ENCODE measurements around the gene EGLN1. TPM values are rescaled to one million over a fixed set of nuclear protein-coding genes. Genes with fewer than 3 reads are reported as not detected.

The EGLN1 gene
- total and polyA plus RNA-seq, 8 donors = 19.4 to 54.6 (median 40.5) TPM

GRCh38 chr1:231338270-231339128 is 83.6 kb downstream of the EGLN1 start, which contains the start of gene SPRTN:
Gene SPRTN, plus strand, starts transcription at chr1:231338293. Its CDS starts 91 bp downstream, at chr1:231338384.
- peak; percentile 82 for ATAC-seq
- Histone ChIP-seq H3K9me3 (no peaks in the 10 kb centered on the region), H3K4me1 (peaks cover 29 to 53% of the 10 kb centered on the region in 2 donors)

GRCh38 chr1:231337472-231338269 is 84.4 kb downstream of the EGLN1 start, which contains the start of gene EXOC8:
Gene EXOC8, minus strand, starts transcription at chr1:231337852. Its CDS starts 107 bp downstream, at chr1:231337745.
- no peak for TF ChIP-seq CTCF (IDR thresholded peaks at IDR 0.05)
- Histone ChIP-seq H3K4me1 (peaks cover 37 to 61% of the 10 kb centered on the region in 2 donors), H3K27ac (peak within 1 kb of the TSS; percentile 89 to 97), H3K4me3 (peak within 1 kb of the TSS; percentile 92), H3K36me3 (peaks cover 0 to 10% of the 10 kb centered on the region in 2 donors), H3K27me3 (no peaks in the 10 kb centered on the region), H3K9me3 (no peaks in the 10 kb centered on the region)
- intact Hi-C loops (cut with DNase I) = no loop called here
- DNase-seq = peak; percentile 94 to 99 (median 98)
- peak; percentile 92 for ATAC-seq

More at GRCh38 chr1:231338270-231339128, 83.6 kb downstream of the EGLN1 start, which contains the start of gene SPRTN:
- no peak for DNase-seq
- no peaks in the 10 kb centered on the region for H3K27me3 ChIP-seq
- no peak for TF ChIP-seq CTCF (IDR thresholded peaks at IDR 0.05)
- peaks cover 0 to 17% of the 10 kb centered on the region in 2 donors for H3K36me3 ChIP-seq
- H3K4me3 ChIP-seq = peak within 1 kb of the TSS; percentile 92
- H3K27ac ChIP-seq = peak within 1 kb of the TSS; percentile 89 to 97
- intact Hi-C loops (cut with DNase I) = no loop called here

GRCh38 chr1:231337043-231337471 is 85.0 kb downstream of the EGLN1 start:
- peaks cover 38 to 67% of the 10 kb centered on the region in 2 donors for H3K4me1 ChIP-seq
- DNase-seq = peak in 2 of 4 donors; percentile 51 to 86

More at GRCh38 chr1:231337043-231337471, 85.0 kb downstream of the EGLN1 start:
- peak overlapping the region; percentile 75 to 97 for H3K27ac ChIP-seq
- intact Hi-C loops (cut with DNase I) = no loop called here
- H3K36me3 ChIP-seq = peaks cover 0 to 7% of the 10 kb centered on the region in 2 donors
- no peaks in the 10 kb centered on the region for H3K9me3 ChIP-seq
- no peak for TF ChIP-seq CTCF (IDR thresholded peaks at IDR 0.05)
- no peaks in the 10 kb centered on the region for H3K27me3 ChIP-seq
- peak overlapping the region; percentile 92 for H3K4me3 ChIP-seq
- ATAC-seq = peak; percentile 30
